ENCODE measurements around the gene CENPH. TPM values are rescaled to one million over a fixed set of nuclear protein-coding genes. Genes with fewer than 3 reads are reported as not detected.

The CENPH gene
- polyA plus RNA-seq, 1 of the 3 experiments (the other 2 are of a cell fraction) = 14.6 TPM

- TF ChIP-seq EZH2phosphoT487 (IDR thresholded peaks at IDR 0.05; ENCODE audit: borderline replicate concordance, low read depth) (no peak), CHD2 (IDR thresholded peaks at IDR 0.05; ENCODE audit: low read length, partially characterized antibody) (peak; percentile 7), POLR2AphosphoS5 (IDR thresholded peaks at IDR 0.05; ENCODE audit: low read depth, low read length) (peak; percentile 88), NFIC (IDR thresholded peaks at IDR 0.05; ENCODE audit: borderline replicate concordance) (no peak), USF2 (IDR thresholded peaks at IDR 0.05; ENCODE audit: borderline replicate concordance, low read depth, low read length) (no peak), TAF1 (IDR thresholded peaks at IDR 0.05; ENCODE audit: borderline replicate concordance, low read depth, low read length) (peak; percentile 65), FOXJ3 (CRISPR knock-in tag; IDR thresholded peaks at IDR 0.05) (no peak), RCOR1 (IDR thresholded peaks at IDR 0.05; ENCODE audit: low read length) (no peak), PBX3 (IDR thresholded peaks at IDR 0.05) (peak; percentile 54), RFX5 (IDR thresholded peaks at IDR 0.05; ENCODE audit: low read length) (peak; percentile 85)
Observed at GRCh38 chr5:69217548-69218526, 28.5 kb downstream of the CENPH start (continued).

- Histone ChIP-seq H3K9me2 (no peaks in the 10 kb centered on the region), H3K79me2 (ENCODE audit: insufficient read depth) (peaks cover 62% of the 10 kb centered on the region), H4K20me1 (ENCODE audit: insufficient read depth) (no peaks in the 10 kb centered on the region), H3K9ac (no peak overlapping the region), H3K27me3 (ENCODE audit: insufficient read depth) (no peaks in the 10 kb centered on the region), H3K36me3 (replicated peaks in 1 of 2; ENCODE audit: control insufficient read depth in 1 of 2, insufficient read depth in 2 of 2, low read length in 1 of 2) (peaks cover 0 to 4% of the 10 kb centered on the region in 2 experiments), H3K9me3 (no peaks in the 10 kb centered on the region), H2AFZ (ENCODE audit: low read depth) (no peak overlapping the region), H3F3A (replicated peaks; ENCODE audit: insufficient read depth) (peaks cover 20% of the 10 kb centered on the region), H3K4me2 (no peak overlapping the region), H3K4me3 (ENCODE audit: low read depth in 2 of 2, low read length in 1 of 2) (no peak overlapping the region), H3K27ac (ENCODE audit: low read depth in 2 of 2, low read length in 1 of 2) (no peak overlapping the region), H3K4me1 (ENCODE audit: control insufficient read depth in 1 of 2, insufficient read depth in 2 of 2, low read depth in 1 of 2, low read length in 1 of 2) (peaks cover 3 to 5% of the 10 kb centered on the region in 2 experiments; a peak in 3 of 4 replicates)
- CTCF ChIA-PET = no interaction called here
- DNase-seq = no peak
- no peak for TF ChIP-seq TEAD4 (IDR thresholded peaks at IDR 0.05; ENCODE audit: borderline replicate concordance, insufficient read depth)
- no peak for TF ChIP-seq PBX3 (IDR thresholded peaks at IDR 0.05)
- no peak for TF ChIP-seq TCF12 (IDR thresholded peaks at IDR 0.05)
- no peak for TF ChIP-seq SMC3 (IDR thresholded peaks at IDR 0.05; ENCODE audit: low read depth, low read length)
- no peak for TF ChIP-seq EP300 (IDR thresholded peaks at IDR 0.05; ENCODE audit: borderline replicate concordance in 1 of 2, low read depth in 1 of 2, low read length in 1 of 2)
- no peak for TF ChIP-seq SIN3A (IDR thresholded peaks at IDR 0.05; ENCODE audit: borderline replicate concordance, low read depth, low read length)
- no peak for TF ChIP-seq IRF3 (IDR thresholded peaks at IDR 0.05; ENCODE audit: low read depth, low read length)
- no peak for TF ChIP-seq CTCF (IDR thresholded peaks at IDR 0.05)
- TF ChIP-seq FOXJ3 (CRISPR knock-in tag; IDR thresholded peaks at IDR 0.05) = no peak
- no peak for TF ChIP-seq FOXM1 (IDR thresholded peaks at IDR 0.05; ENCODE audit: low read depth)
- no peak for TF ChIP-seq ZBTB33 (IDR thresholded peaks at IDR 0.05; ENCODE audit: borderline replicate concordance, low read depth)
- no peak for TF ChIP-seq ELF1 (IDR thresholded peaks at IDR 0.05)
- no peak for TF ChIP-seq MEF2A (IDR thresholded peaks at IDR 0.05; ENCODE audit: borderline replicate concordance, low read depth)
- TF ChIP-seq TAF1 (IDR thresholded peaks at IDR 0.05; ENCODE audit: borderline replicate concordance, low read depth, low read length) = no peak
- no peak for TF ChIP-seq CHD2 (IDR thresholded peaks at IDR 0.05; ENCODE audit: low read length, partially characterized antibody)
- no peak for TF ChIP-seq GABPA (IDR thresholded peaks at IDR 0.05; ENCODE audit: low read depth)
- no peak for TF ChIP-seq EZH2phosphoT487 (IDR thresholded peaks at IDR 0.05; ENCODE audit: borderline replicate concordance, low read depth)
- POLR2A ChIA-PET = no interaction called here
Observed at GRCh38 chr5:69219939-69220338, 30.6 kb downstream of the CENPH start.

All from SK-N-SH (cell line).